Mononuclear cell (primary cell): Measurements from ENCODE around the gene SLC19A1. TPM values are rescaled to one million over a fixed set of nuclear protein-coding genes. Genes with fewer than 3 reads are reported as not detected.
A peak's percentile ranks its signal among the peaks of the same experiment; 100 is the strongest.

Experiments
- H3K27me3 ChIP-seq: 2 replicates; pipeline ENCODE4 v1.6.0; 2011; ENCODE audit warnings: low read length, control low read depth; ENCODE audit not compliant: insufficient read depth
- H3K4me1 ChIP-seq: 2 replicates; pipeline ENCODE4 v1.5.1; 2011; ENCODE audit warnings: mild to moderate bottlenecking, low read length, control low read depth; ENCODE audit not compliant: insufficient read depth
- H3K4me3 ChIP-seq: 2 replicates; pipeline ENCODE4 v1.5.1; 2011; ENCODE audit warnings: mild to moderate bottlenecking, low read length, moderate library complexity
- H3K9me3 ChIP-seq: 2 replicates; pipeline ENCODE4 v1.5.1; 2011; ENCODE audit warnings: low read depth, mild to moderate bottlenecking, control low read depth, low read length
- total RNA-seq: library from RNA; depleted of rRNA; stranded (reverse); fragments of >200 nt; gene quantifications from one replicate; pipeline ENCODE4 v1.2.3, GENCODE V29; 2012

The SLC19A1 gene
- total RNA-seq, 1 donor = 10.6 TPM

- no peak overlapping the region for H3K4me3 ChIP-seq
- H3K9me3 ChIP-seq = no peaks in the 10 kb centered on the region
- peaks cover 38% of the 10 kb centered on the region for H3K4me1 ChIP-seq
- H3K27me3 ChIP-seq = no peaks in the 10 kb centered on the region
Measured at GRCh38 chr21:45545691-45546531, 3.7 kb upstream of the SLC19A1 start.

GRCh38 chr21:45545236-45545570 is 3.0 kb upstream of the SLC19A1 start:
- H3K4me1 ChIP-seq = peaks cover 40% of the 10 kb centered on the region
- H3K27me3 ChIP-seq = no peaks in the 10 kb centered on the region
- no peak overlapping the region for H3K4me3 ChIP-seq
- H3K9me3 ChIP-seq = no peaks in the 10 kb centered on the region

- Histone ChIP-seq H3K9me3 (no peaks in the 10 kb centered on the region), H3K4me3 (no peak overlapping the region), H3K4me1 (peaks cover 37% of the 10 kb centered on the region)
Measured at GRCh38 chr21:45544449-45545235, 2.4 kb upstream of the SLC19A1 start.

GRCh38 chr21:45543710-45544448 is 1.6 kb upstream of the SLC19A1 start:
- no peaks in the 10 kb centered on the region for H3K9me3 ChIP-seq
- H3K4me3 ChIP-seq = no peak overlapping the region
- H3K4me1 ChIP-seq = peaks cover 33% of the 10 kb centered on the region
- no peaks in the 10 kb centered on the region for H3K27me3 ChIP-seq

More at GRCh38 chr21:45544449-45545235, 2.4 kb upstream of the SLC19A1 start:
- no peaks in the 10 kb centered on the region for H3K27me3 ChIP-seq

GRCh38 chr21:45543371-45543709 is 1.1 kb upstream of the SLC19A1 start:
- Histone ChIP-seq H3K9me3 (no peaks in the 10 kb centered on the region), H3K4me3 (peak overlapping the region; percentile 28), H3K4me1 (peaks cover 33% of the 10 kb centered on the region), H3K27me3 (no peaks in the 10 kb centered on the region)

- H3K4me3 ChIP-seq = peak overlapping the region; percentile 44
- no peaks in the 10 kb centered on the region for H3K9me3 ChIP-seq
- H3K4me1 ChIP-seq = peaks cover 33% of the 10 kb centered on the region
- no peaks in the 10 kb centered on the region for H3K27me3 ChIP-seq
Measured at GRCh38 chr21:45542667-45543370, 579 bp upstream of the SLC19A1 start.

- Histone ChIP-seq H3K4me1 (peaks cover 33% of the 10 kb centered on the region), H3K9me3 (no peaks in the 10 kb centered on the region), H3K4me3 (peak overlapping the region; percentile 34), H3K27me3 (no peaks in the 10 kb centered on the region)
Measured at GRCh38 chr21:45541221-45542039, 810 bp downstream of the SLC19A1 start.

GRCh38 chr21:45540601-45540970 is 1.7 kb downstream of the SLC19A1 start:
- Histone ChIP-seq H3K9me3 (no peaks in the 10 kb centered on the region), H3K4me1 (peaks cover 40% of the 10 kb centered on the region), H3K27me3 (no peaks in the 10 kb centered on the region), H3K4me3 (no peak overlapping the region)

- H3K27me3 ChIP-seq = no peaks in the 10 kb centered on the region
Measured at GRCh38 chr21:45539796-45540600, 2.2 kb downstream of the SLC19A1 start.

GRCh38 chr21:45539046-45539795 is 3.0 kb downstream of the SLC19A1 start:
- Histone ChIP-seq H3K4me1 (peaks cover 54% of the 10 kb centered on the region), H3K4me3 (no peak overlapping the region), H3K27me3 (no peaks in the 10 kb centered on the region), H3K9me3 (no peaks in the 10 kb centered on the region)

More at GRCh38 chr21:45539796-45540600, 2.2 kb downstream of the SLC19A1 start:
- Histone ChIP-seq H3K4me1 (peaks cover 46% of the 10 kb centered on the region), H3K4me3 (no peak overlapping the region), H3K9me3 (no peaks in the 10 kb centered on the region)

- Histone ChIP-seq H3K4me1 (peaks cover 55% of the 10 kb centered on the region), H3K27me3 (no peaks in the 10 kb centered on the region), H3K4me3 (no peak overlapping the region), H3K9me3 (no peaks in the 10 kb centered on the region)
Measured at GRCh38 chr21:45538381-45539045, 3.7 kb downstream of the SLC19A1 start.

GRCh38 chr21:45537746-45538291 is 4.4 kb downstream of the SLC19A1 start:
- no peak overlapping the region for H3K4me3 ChIP-seq
- peaks cover 55% of the 10 kb centered on the region for H3K4me1 ChIP-seq
- no peaks in the 10 kb centered on the region for H3K27me3 ChIP-seq
- no peaks in the 10 kb centered on the region for H3K9me3 ChIP-seq
